HG03095 (cell line): ENCODE results near the gene WRAP73.
"Not testable (repeated sequence)": the region's sequence is repeated elsewhere in the genome, so short reads cannot be mapped to it uniquely, and the experiment has no call there.

Source experiments
- ATAC-seq: cut with Tn5 transposase; IDR thresholded peaks from one replicate; pipeline ENCODE4 v1.9.1; 2021; ENCODE audit warnings: moderate library complexity; ENCODE audit not compliant: unreplicated experiment

Gene WRAP73

DNA sequence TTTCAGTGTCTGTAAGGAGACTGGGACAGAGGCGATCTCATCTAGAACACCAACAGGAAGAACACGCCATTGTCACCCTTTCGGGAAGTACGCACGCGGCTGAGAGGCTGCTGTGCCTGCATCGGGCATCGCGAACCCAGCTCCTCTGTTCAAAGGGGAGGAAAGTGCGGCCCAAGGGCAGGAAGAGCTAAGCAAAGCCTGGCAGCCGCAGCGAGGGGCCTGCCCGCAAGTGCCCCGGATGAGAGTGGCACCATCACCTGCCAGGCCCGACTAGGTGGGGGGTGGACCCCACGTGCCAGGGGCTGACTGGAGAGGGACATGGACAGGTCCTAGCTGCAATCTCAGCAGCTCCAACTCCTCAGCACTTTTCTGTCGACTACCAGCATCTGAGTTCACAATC lies 17.6 kb downstream of the WRAP73 start:
- no peak for ATAC-seq

DNA sequence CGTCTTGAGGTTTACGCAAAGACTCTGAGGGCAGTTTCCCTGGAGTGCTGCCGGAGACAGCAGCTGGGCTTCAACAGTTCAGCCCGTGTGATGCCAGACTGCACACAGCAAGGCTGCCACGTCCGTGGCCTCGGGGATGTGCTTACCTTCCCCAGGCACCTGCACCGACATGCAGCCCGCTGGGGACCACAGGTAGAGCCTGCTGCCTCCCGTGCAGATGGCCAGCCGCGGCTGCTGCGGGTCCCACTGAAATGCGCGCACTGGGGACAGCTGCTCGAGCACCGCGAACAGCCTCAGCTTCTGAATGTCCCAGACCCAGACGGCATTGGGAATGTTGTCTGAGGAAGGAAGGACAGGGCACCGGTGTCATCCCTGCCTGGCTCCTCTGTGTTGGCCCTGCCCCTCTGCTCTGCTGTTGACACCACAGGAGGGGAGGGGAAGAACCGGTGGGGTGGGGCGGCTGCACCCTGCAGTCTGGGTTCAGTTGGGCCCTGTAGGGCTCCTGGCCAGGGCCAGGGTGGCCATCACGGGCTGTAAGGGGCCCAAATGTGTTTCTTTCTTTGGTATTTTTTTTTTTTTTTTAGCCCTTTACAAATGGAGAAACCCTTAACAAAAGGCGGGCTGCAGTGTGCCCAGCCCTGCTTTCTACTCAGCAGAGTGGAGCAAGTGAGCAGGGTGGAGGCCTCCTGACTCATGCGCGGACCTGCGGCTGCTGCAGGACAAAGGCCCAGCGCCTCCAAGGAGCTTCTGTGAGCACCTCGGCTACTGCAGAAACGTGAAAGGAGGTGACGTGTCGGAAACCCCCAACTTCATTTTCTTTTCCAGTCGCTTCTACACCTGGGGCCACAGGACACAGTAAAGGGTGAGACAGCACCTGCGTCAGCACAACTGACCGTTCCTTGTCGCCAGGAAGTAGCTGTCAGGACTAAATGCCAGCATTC lies 18.3 kb downstream of the WRAP73 start:
- ATAC-seq: no peak

DNA sequence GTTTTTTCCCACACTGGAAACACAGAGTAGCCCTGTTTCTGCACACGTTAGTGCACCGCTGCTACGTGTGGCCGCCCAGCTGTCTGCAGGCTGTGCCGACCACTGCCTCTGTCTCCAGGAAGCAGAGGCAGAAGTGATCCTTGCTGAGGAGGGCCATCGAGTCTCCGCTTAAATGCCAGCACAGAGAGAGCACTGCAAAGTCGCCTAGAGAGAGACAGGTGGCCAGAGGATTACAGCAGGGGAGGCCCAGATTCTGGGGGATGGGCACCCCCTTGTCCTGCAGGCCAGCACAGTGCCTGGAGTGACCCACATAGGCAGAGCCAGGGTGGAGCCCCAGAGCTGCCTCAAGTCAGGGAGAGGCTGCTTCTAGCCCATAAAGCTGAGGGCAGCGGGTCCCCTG lies 19.0 kb downstream of the WRAP73 start:
- no peak for ATAC-seq

DNA sequence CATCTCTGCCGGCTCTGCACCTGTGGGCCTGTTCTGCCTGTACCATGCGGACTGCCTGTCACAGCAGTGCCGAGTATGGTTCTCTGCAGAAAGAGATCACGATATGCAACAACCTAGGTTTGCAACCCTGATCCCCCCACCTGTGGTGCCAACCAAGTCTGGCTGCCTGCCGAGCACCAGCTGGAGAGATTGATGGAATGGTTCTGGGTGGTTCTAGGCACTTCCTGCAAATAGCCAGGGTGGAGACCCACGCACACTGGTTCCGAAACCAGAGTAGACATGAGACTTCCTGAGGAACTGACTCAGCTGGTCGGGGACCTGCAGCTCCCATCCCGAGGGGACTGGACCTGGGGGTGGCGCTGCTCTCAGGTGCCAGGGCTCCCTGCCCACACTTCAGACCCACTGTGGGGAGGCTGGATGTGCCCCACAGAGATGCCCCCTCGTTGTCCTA lies 19.7 kb downstream of the WRAP73 start:
- ATAC-seq: no peak

DNA sequence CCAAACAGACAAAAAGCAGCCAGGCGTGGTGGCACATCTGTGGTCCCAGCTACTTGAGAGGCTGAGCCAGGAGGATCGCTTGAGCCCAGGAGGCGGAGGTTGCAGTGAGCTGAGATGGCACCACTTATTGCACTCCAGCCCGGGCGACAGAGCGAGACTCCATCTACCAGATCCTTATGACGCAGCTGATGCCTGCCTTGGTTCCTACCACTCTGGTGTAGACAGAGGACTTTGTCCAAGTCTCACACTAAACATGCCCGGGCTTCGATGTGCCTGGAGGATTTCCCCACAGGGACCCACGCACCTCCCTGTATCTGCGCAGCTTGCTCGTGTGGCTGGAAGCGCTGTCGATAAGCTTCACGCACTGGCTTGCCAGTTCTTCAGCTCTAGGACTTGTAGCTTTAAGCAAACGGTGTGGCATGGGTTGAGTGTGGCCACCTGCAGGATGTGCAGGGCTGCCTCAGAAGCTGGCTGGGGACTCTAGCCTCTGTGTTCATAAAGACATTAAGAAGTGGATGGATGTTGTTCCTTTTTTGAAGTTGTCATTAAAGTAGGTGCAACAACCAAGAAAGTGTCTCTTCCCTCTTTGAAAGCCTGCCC lies 20.2 kb downstream of the WRAP73 start:
- no peak for ATAC-seq

DNA sequence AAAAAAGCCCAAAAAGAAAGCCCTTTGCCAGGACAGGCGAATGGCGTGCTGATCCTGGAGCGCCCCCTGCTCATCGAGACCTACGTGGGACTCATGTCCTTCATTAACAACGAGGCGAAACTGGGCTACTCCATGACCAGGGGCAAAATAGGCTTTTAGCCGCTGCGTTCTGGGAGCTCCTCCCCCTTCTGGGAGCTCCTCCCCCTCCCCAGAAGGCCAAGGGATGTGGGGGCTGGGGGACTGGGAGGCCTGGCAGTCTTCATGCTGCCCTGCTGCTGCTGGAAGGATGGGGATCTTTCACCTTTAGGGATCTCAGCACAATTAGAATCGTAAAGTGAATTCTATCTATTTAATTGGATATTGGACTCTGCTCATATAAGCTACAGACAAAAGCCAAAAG lies 21.5 kb downstream of the WRAP73 start:
- ATAC-seq: no peak

DNA sequence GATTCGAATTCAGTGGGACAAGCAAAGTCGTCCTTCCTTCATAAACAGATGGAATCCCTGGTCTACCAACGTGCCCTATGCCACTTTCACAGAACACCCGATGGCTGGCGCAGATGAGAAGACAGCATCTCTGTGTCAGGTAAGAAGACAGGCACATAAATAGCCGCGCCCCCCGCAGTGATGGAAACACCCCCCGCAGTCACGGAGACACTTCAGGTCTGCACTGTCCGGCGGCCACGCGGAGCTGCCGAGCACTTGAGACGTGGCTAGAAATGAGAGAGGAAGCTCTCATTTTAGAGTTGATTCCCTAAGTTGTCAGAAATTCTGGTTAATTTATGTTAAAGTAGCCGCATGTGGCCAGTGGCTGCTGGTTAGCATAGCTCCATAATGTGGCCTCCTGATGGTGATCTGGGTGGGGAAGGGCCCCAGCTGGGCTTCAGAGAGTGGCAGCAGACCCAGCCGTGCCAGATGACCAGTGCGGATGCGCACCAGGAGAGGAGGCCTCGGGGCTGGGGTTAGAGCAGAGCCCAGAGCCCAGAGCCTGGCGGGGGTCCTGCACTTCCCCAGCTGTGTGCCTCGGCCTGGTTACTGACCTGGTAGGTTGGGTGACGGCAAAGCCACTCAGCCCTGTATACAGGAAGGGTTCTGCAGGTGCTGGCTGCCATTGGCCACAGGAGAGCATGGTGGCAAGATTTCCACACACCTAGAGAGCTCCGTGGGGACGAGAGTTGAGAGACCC lies 22.2 kb downstream of the WRAP73 start:
- ATAC-seq: no peak

DNA sequence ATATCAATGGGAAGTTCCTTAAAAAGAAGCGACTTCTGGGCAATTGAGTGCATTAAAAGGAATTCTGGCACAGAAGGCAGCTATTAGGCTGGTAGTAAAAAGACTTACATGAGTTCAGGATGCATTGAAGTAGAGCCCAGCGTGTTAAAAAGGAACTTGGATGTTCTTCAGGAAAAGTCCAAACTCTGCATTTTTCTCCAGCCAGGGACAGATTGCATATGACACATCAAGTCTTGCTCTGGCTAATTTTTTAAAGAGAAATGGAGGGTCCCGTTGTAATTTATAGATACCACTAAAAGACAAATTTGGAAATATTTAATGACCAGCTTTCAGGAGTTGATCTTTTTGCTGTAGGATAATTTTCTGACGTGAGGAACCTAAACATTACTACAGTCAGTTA lies 23.9 kb downstream of the WRAP73 start:
- ATAC-seq: no peak

DNA sequence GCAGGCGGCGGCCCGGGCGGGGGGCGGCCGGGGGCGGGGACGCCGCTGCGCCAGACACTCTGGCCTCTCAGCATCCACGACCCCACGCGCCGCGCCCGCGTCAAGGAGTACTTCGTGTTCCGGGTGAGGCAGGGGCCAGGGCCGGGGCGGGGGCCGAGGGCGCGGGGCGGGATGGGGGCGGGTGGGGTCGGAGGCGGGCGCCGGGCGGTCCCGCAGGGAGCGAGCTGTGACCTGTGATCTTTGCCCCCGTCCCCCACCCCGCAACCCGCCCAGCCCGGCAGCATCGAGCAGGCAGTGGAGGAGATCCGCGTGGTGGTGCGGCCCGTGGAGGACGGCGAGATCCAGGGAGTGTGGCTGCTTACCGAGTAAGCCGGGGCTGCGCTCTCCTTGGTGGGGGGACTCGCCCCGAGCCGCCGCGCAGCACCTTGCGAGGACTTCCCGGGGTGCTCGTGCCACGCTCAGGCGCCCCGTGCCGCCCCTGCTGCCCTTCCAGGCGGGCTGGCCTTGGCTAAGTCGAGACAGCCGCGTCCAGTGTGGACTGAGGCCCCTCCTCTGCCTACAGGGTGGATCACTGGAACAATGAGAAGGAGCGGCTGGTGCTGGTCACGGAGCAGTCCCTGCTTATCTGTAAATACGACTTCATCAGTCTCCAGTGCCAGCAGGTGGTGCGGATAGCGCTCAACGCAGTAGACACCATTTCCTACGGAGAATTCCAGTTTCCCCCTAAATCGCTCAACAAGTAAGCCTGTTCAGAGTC lies 24.6 kb downstream of the WRAP73 start:
- no peak for ATAC-seq

DNA sequence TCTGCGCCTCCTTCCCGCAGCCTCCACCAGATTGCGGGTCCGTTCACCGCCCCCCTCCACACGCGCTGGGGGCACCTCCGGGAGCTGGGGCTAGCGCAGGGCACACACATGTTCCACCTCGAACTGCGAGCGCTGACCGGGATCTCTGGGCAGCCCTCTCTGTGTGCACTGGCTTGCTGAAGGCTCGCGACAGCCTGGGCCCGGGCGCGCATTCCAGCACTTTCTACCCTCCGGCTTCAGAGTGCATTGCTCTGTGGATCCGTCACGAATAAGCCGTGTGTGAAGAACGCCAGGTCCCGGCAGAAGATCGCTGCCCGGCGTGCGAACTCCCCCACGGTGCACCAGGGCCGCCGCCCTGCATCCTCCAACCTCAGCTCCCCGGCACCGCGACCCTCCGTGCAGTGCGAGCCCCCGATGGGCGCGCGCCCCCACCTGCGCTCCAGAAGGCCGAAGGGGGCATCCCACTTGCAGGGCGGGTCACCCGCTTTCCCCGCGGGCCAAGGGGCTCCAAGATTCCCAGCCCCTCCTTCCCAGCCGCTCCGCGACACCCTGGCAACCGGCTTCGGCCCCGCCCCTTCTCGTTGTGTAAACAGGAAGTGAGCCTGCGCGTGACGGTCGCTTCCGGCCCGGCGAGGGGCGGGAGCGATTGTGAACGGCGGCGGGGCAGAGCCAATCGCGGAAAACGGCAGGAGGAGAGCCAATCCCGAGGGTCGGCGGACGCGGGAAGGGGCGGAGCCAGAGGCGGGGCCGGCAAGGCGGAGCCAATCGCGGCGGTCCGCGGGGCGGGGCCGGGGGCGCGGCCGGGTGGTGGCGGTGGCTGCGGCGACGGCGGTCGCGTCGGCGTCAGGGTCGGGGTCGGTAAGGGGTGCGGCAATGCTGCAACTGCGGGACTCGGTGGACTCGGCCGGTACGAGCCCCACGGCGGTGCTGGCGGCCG lies 25.4 kb downstream of the WRAP73 start, which contains the start of gene TPRG1L:
Gene TPRG1L, plus strand, starts transcription at position 816 of the 937 bp plus-strand sequence. Its CDS starts 58 bp downstream, at position 874.
- ATAC-seq: peak; percentile 91

DNA sequence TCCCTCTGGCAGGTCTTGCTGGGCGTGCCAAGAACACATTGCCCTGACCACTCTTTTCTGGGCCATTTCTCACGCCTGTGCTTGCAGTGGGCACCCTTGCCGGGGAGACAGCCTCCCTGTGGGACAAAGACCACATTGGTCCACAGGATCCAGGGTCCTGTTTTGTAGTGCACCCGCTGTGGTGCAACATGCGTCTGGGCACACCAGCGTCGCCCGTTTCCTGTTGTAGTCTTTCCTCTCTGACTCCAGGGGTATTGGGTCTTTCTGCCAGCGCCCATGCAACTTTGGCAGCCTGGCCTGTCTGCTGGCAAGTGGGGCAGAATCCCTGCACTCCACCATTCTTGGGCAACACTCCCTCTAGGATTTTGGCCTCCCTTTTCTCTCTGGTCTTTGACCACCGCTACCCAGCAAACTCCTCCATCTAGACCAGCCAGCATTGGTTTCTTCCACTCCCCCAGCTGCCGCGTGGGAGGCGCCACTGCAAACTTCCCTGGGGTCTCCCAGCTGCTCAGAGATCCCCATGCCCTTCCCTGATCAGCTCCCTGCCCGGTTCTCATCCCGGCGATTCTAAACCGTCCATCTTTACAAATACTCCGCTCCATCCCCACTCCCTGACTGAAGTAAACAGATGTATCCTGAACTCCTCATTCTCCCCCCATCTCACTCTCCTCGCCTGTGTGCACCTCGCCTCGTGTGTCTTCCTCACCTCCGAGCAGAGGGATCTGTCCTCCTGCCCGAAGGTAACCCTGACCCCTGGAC lies 26.3 kb downstream of the WRAP73 start:
- no peak for ATAC-seq

DNA sequence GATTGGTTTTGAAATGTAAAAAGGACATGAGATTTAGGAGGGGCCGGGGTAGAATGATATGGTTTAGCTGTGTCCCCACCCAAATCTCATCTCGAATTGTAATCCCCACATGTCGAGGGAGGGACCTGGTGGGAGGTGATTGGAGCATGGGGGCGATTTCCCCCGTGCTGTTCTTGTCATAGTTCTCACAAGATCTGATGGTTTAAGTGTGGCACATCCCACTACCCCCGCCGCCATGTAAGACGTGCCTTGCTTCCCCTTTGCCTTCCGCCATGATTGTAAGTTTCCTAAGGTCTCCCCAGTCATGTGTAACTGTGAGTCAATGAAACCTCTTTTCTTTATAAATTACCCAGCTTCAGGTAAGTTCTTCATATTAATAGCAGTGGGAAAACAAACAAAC lies 27.8 kb downstream of the WRAP73 start:
- ATAC-seq: not testable (repeated sequence)

DNA sequence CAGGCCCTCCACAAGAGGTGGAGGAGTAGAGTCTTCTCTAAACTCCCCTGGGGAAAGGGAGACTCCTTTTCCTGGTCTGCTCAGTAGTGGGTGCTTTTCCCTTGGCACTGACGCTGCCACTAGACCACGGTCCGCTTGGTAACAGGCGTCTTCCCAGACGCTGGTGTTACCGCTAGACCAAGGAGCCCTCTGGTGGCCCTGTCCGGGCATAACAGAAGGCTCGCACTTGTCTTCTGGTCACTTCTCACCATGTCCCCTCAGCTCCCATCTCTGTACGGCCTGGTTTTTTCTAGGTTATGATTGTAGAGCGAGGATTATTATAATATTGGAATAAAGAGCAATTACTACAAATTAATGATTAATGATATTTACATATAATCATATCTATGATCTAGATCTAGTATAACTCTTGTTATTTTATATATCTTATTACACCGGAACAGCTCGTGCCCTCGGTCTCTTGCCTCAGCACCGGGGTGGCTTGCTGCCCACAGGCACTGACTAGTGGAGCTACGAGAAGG lies 28.7 kb downstream of the WRAP73 start:
- ATAC-seq: not testable (repeated sequence)

DNA sequence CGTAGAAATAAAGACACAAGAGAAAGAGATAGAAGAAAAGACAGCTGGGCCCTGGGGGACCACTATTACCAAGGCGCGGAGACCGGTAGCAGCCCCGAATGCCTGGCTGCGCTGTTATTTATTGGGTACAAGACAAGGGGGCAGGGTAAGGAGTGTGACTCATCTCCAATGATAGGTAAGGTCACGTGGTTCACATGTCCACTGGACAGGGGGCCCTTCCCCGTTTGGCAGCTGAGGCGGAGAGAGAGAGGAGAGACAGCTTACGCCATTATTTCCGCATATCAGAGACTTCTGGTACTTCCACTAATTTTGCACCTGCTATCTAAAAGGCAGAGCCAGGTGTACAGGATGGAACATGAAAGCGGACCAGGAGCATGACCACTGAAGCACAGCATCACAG lies 29.2 kb downstream of the WRAP73 start:
- ATAC-seq: no peak

DNA sequence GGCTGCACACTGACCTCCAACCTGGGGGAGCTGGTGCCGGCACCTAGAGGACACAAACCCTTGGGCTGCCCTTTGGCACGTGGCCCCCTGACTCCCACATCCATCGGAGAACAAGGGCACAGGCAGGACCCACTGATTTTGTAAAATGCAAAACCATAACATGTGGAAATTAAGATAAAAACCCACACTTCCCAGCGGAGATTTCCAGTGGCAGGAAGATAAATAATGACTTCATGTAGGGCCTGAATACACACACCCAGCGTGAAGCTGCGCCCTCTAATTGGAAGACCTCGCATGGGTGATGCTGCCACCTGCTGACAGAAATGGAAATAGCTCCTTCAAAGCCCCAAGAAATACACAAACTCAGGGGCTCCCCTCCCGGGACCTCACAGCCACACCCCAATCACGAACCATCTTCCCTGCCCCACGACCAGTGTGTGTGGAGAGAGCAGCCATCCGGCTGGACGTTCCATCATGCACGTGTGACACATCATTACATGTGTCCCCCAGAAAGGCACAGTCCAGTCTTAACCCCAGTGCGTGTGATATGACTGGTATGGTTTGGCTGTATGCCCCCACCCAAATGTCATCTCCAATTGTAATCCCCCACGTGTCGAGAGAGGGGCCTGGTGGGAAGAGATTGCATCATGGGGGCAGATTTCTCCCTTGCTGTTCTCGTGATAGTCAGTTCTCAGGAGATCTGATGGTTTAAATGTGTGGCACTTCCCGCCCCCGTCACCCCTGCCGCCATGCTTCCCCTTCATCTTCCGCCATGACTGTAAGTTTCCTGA lies 30.8 kb downstream of the WRAP73 start:
- no peak for ATAC-seq

DNA sequence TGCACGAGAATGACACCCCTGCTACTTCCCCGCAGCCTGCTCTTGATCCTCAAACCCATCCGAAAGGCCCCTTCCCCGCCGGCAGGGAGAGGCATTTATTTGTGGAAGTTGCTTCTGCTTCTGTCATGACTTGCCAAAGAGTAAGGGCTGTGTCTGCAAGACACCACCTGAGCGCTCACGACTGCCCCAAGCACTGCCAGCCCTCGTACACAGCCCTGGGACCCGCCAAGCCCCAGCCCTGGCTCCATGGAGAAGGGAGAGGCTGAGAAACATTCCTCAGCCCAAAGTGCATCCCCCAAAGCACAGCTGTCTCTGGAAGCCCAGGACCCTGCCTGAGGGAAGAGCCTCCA lies 31.4 kb downstream of the WRAP73 start:
- ATAC-seq: no peak

DNA sequence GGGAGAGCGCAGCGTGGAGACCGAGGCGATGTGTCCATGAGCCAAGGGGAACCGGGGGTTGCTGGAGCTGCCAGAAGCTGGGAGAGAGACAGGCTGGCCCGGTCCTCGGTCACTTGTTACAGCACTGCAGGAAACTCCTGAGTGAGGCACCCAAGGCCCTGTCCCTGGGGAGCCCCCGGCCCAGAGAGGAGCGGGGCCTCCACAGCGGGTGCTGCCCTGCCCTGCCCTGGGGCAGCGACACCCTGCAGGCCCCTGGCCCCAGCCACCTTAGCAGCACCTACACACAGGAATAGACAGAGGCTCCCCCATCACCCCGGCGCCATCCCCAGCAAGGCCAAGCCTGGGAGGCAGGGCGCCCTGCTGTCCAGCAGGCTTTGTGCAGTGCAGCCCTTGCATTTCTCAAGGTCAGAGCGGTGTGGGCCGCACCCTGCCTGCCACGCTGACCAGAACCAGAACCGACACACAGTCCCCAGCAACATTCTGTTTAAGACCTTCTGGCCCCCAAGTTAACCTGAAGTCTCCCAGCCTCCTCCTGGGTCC lies 32.0 kb downstream of the WRAP73 start:
- no peak for ATAC-seq

DNA sequence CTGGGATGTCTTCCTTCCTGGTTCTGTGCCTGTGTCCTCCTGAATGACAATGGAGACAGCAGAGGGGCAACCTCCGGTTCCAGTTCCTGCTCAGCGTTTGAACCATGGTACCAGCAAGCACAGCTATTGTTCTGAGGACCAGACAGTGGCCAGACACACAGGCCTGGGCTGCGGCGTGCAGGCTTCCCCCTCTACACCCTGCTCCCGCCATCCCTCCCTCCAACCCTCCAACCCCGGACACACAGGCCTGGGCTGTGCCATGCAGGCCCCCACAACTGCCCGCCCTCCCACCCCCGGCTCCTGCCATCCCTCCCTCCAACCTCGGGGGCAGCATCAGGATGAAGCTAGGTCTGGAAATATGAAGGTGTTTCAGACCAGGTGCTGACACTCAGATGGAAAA lies 33.0 kb downstream of the WRAP73 start:
- no peak for ATAC-seq
